ENCODE results near the gene ITGB1.
"Not testable (repeated sequence)": the region's sequence is repeated elsewhere in the genome, so short reads cannot be mapped to it uniquely, and the experiment has no call there.

Gene ITGB1

DNA sequence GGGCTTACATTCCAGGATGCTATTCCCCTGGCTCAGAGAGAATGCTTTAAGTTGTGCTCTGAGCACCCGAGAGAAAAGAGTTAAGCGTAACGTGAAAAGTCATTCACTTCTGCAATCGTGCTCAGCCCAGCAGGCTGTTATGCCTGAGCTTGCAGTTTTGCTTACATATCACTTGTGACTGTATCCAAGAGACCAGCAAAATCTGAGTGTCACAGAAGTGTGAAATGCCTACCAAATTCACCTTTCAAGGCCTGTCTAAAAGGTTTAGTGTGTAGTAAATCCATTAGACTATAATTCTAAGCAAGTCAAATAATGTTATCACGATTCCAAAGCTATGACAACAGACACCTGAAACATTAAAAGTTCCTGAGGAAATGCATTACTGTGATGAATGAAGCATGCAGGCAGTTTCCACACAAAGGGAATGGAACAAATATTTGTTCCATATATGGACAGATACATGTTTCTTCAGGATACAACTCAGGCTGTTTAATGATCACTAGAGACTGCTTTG, 20.1 kb downstream of the ITGB1 start:
- no peak for DNase-seq (ENCODE audit: low read depth)

DNA sequence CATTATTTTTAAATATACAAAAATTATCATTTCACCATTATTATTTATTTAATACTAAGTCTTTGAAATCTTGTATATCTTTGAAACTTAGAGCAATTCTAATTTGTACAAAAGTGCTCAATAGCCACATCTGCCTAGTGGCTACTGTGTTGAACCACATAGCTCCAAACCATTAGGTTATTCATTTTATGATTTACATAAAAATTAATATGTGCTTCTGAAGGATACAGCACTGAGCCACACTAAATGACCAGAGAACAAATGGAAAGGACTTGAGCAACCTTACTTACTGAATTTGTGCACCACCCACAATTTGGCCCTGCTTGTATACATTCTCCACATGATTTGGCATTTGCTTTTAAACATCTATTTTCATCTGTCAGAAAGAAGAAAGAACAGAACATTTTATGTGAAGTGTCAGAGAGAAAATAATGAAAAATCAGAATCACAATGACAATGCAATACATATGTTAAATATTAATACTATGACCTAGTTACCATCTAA, 25.8 kb downstream of the ITGB1 start:
- DNase-seq (ENCODE audit: low read depth): no peak

DNA sequence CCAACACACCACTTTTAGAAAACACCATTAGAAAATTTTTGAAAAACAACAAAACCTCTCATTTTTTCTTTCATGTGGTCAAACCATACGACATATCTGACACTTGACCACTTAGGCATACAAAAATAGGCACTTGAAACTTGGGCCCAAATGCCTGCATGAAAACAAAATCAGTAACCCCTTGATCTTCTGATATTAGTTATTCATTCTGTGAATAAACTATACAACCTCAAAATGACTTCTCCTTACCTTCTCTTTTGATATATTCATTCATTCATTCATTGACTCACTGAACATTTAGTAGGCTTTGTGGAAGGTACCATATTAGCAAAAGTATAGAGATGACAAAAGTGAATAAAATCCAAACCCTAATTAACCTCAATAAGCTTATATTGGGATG, 26.4 kb downstream of the ITGB1 start:
- DNase-seq (ENCODE audit: low read depth): no peak

DNA sequence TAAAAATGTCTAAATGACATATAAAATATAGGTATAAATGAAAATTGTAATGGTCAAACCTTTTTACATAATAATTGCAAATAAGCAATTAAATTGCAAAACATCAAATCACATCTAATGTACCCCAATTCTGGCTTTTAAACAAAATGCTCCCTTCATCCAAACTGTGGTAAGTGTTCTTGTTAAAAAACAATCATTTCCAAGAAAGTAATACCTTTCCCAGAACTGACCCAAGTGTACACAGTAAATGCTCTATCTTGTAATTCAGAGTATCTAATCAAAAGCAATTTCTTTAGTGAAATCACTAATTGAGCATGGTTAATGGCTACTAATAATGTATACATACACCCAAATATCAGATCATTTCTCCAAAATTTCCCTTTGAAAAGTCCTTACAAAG, 28.0 kb downstream of the ITGB1 start:
- no peak for DNase-seq (ENCODE audit: low read depth)

DNA sequence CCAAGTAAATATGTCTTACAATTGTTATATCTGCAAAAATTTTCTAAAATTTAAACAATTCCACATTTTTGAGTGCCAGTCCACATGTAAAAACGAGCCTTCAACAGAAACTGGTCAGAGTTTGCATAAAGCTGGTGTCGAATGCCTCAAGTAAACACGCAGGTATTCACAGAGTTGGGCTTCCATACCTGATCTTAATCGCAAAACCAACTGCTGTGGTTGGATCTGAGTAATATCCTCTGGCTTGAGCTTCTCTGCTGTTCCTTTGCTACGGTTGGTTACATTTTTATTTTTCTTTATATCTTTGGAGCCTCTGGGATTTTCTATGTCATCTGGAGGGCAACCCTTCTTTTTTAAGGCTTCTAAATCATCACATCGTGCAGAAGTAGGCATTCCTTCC, 28.4 kb downstream of the ITGB1 start:
- no peak for DNase-seq (ENCODE audit: low read depth)

DNA sequence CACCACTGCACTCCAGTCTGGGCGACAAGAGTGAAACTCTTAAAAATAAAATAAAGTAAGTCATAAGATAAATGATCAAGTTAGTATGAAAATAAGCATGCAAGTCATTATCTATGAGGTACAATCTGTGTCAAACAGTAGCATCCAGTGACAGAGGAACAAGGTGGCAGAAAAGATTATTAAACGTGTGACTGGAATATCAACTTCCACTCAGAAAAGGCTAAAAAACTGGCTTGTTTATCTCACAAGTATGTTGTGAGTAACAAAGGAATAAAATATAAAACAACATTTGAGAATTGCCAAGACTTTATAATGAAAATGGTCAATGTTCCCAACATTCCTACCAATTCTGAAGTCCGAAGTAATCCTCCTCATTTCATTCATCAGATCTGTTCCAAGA, 30.3 kb downstream of the ITGB1 start:
- DNase-seq (ENCODE audit: low read depth): no peak

DNA sequence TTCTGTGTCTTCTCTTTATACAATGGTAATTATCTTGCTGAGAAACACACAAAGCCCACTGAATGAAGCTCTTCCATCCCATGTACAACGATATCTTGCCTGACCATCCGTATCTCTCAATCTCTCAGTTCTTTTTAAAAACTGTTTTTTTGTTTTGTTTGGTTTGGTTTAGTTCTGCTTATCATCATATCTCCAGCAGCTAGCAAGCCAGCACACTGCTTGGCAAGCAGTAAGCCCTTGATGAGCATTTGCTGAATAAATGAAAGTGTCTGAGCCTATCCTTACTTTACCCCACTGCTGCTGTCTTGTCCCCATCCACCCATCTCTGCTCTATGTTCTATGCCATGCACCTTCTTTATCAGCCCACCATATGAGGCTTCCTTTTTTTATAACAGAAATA, 34.2 kb downstream of the ITGB1 start:
- no peak for DNase-seq (ENCODE audit: low read depth)

DNA sequence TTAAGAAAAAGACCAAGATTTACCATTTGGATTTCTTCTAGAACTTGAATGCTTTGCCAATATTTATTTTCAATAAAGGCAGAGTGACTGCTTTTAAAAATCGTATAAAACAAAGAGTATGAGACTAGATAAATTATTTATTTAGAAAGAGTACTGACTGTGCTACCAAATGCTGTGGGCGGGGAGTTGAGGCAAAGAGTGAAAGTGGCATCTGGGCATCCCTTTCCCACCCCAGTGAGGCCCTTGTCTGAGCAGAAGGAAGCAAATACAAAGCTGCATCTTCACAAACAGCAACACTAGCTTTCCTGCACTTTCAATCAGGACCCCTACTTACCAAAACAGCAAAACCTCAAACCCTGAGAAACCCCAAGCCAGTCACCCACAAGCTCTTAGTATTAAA, 34.9 kb downstream of the ITGB1 start:
- DNase-seq (ENCODE audit: low read depth): no peak

DNA sequence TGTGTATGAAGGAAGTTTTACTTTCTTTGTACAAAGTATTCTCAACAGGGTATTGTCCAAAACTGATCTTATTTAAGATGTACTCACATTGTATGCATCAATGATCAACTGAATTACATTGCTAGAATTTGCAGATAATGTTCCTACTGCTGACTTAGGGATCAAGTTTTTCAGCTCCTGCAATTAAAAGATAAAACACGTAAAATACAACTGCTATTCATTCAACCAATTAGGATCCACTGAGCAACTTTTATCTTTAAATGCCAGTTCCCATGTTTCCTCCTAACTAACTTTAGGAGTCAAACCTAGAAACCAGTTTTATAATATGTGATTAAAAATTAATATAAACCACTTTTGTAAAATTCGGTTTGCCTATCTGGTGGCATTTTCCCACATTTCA, 35.9 kb downstream of the ITGB1 start:
- no peak for DNase-seq (ENCODE audit: low read depth)

DNA sequence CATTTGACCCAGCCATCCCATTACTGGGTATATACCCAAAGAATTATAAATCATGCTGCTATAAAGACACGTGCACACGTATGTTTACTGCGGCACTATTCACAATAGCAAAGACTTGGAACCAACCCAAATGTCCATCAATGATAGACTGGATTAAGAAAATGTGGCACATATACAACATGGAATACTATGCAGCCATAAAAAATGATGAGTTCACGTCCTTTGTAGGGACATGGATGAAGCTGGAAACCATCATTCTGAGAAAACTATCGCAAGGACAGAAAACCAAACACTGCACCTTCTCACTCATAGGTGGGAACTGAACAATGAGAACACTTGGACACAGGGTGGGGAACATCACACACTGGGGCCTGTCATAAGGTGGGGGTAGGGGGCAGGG, 40.2 kb downstream of the ITGB1 start:
- DNase-seq (ENCODE audit: low read depth): not testable (repeated sequence)

DNA sequence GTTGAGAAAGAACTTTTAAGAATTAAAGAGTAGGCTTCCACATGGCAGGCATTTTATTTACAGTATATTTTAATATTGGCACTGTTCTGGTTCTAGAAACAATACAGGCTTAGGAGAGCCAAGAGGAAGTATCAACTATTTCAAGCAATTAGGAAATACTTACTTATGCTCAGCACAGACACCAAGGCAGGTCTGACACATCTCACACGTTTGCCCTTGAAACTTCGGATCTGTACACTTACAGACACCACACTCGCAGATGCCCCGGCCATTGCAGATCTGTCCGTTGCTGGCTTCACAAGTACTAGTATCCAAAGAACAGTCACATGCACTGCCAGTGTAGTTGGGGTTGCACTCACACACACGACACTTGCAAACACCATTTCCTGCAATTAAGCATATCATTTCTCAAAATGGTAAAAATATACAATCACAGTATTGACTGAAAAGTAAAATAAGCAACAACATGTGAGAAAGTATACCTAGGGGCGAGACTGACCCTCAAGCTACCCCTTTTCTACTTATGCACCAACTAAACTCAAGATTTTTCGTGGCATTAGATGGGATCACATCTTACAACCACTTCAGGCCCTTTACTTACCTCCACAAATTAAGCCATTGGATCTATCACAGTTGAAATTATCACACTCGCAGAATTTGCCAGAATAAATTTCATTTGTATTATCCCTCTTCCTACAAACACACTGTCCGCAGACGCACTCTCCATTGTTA, 46.6 kb downstream of the ITGB1 start:
- no peak for DNase-seq (ENCODE audit: low read depth)

DNA sequence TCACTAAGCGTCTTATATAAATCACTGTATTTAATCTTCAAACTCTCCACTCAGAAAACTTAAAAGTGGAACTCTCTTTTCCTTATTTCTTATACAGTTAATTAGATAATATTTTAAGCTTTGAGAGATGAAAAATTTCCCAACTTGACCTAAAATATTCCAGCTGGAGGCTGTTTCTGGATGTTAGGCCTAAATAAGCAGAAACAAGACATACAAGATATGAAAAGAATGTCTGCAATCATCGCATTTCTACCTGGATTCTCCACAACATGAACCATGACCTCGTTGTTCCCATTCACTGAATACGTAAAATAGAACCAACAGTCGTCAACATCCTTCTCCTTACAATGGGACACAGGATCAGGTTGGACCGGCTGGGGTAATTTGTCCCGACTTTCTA, 48.1 kb downstream of the ITGB1 start:
- not testable (repeated sequence) for DNase-seq (ENCODE audit: low read depth)

DNA sequence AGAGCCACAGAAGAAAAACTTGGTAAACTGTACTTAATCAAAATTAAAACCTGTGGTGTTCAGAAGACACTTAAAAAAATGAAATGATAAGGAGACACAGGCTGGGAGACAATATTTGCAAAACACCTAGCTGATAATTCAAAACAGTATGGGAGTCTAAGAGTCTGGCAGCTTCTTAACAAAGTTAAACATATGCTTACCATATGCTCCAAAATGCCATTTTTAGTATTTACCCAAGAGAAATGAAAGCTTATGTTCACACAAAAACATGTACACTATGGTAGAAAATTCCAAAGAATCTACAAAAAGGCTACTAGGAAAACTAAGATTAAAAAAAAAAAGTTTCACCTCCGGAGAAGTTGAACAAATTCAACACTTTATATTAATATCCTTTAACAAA, 48.6 kb downstream of the ITGB1 start:
- no peak for DNase-seq (ENCODE audit: low read depth)

DNA sequence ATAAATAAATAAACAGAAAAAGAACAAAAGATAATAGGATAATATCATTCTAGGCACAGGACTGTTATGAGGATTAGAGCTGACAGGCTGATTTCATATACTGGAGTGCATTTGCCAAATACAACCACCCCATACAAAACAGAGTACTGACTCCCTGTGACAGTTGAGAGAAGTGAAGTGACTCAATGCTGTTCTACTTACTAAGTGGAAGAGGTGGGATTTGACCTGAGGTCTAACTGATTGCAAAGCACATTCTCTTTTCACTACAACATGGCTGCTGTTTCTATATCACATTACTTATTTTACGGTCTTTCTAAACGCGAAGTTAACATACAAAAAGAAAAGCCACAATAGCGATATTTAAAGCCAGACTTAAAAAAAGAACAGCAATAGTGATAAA, 51.4 kb downstream of the ITGB1 start:
- no peak for DNase-seq (ENCODE audit: low read depth)

DNA sequence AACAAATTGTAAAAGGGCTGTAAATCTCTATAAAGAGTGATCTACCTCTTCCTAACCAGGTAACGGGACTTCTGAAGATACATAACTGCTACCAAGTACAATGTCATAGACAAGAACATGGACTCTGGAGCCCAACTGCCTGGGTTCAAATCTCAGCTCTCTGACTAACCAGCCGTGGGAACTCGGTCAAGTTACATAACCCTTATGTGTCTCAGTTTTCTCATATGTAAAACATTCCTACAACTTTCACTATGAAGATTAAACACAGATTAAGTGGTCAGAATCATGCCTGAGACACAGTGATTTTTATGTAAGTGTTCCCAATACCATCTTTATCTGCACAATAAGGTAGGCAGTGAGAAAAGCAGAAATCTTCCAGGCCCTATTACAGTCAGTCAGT, 52.6 kb downstream of the ITGB1 start:
- no peak for DNase-seq (ENCODE audit: low read depth)

DNA sequence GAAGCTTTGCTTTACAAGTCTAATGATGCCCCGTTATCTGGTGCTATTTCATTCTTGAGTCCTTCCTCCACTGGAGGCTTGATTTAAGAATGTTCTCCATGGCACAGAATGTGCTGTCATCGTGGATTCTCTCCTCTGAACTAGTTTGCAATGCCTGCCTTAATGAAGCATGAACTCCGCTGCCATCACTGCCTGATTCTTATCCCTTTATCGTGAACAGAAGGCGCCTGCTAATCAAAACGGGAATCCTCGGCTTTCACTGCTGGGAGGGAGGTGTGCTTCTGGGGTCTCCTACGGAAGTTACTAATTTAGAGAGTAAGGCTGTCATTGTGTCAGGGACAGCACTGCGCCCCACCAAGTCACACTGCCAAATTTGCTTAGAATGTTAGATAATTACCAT, 56.2 kb downstream of the ITGB1 start:
- DNase-seq (ENCODE audit: low read depth): no peak

DNA sequence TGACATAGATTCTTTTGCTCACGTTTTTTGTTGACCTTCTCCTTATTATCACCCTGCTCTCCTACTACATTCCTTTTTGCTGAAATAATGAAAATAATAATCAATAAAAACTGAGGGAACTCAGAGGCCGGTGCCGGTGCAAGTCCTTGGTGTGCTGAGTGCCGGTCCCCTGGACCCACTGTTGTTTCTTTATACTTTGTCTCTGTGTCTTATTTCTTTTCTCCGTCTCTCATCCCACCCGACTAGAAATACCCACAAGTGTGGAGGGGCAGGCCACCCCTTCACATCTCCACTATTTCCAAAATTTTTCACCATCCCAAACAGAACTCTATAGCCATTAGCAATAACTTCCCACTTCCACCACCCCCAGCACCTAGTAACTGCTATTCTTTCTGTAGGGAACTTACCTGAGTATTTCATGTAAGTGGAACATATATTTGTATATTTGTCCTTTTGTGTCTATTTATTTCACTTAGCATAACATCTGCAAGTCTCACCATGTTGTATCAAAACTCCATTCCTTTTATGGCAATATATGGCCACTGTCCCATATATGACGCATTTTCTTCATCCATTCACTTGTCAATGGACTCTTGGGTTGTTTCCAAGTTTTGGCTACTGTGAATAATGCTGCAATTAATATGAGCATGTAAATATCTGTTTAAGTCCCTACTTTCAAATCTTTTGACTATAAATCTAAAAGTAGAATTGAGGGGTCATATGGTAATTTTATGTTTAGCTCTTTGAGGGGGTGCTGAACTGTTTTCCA, 62.6 kb downstream of the ITGB1 start:
- not testable (repeated sequence) for DNase-seq (ENCODE audit: low read depth)

DNA sequence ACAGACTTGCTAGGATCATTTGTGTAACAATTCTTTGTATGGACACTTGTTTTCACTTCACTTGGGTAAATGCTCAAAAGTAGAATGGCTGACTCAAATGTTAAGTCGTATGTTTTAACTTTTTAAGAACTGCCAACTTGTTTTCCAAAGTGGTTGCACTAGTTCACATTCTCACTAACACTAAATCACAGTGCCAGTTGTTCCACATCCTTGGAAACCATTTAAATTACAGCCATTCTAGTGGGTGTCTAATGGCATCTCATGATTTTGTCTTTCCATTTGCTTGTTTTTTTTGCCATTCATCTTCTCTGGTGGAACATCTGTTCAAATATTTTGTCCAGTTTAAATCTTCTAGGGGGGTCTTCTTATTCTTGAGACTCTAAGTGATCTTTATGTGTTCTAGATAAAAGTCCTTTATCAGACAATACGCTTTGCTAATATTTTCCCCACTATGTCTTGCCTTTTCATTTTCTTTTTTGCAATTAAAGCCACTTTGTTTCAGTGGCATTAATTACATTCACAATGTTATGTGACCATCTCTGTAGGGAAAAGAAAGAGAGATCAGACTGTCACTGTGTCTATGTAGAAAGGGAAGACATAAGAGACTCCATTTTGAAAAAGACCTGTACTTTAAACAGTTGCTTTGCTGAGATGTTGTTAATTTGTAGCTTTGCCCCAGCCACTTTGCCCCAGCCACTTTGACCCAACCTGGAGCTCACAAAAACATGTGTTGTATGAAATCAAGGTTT, 63.9 kb downstream of the ITGB1 start:
- DNase-seq (ENCODE audit: low read depth): no peak

DNA sequence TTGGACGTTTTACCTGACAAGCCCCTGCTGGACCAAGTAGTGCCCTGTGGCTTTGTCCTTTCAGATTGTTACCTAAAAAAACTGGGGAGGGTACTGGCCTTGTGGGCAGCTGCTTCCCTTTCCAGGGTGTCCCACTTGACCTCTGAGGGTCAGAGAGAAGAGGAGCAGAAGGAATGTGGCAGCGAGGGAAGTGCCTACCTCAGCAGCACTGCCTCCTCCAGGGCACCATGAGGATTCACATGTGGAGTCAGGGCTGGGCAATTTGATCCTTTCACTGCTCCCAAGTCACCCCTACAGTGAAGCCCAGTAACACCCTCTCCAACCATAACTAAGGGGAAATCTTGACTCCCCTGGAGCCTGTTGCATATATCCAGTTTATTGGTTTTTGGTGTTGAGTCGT, 64.6 kb downstream of the ITGB1 start:
- DNase-seq (ENCODE audit: low read depth): no peak

DNA sequence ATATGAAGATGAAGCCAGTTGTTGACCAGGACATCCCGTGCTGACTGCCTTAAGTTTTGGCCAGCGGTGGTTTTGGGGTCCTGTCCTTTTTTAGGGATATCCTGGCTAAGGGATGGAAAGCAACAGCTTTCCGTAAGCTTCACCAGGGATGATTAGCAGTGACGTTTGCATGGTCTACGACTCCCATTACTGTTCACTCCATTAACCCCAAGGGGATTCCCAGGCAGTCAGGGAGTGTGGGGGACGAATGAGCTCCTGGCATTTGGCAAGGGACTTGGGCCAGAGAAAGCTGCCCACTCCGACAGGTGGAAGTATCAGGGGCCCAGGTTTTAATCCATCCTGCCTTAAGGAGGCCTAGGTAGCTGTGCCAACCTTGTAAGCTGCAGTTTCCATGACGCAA, 66.8 kb downstream of the ITGB1 start:
- DNase-seq (ENCODE audit: low read depth): no peak

DNA sequence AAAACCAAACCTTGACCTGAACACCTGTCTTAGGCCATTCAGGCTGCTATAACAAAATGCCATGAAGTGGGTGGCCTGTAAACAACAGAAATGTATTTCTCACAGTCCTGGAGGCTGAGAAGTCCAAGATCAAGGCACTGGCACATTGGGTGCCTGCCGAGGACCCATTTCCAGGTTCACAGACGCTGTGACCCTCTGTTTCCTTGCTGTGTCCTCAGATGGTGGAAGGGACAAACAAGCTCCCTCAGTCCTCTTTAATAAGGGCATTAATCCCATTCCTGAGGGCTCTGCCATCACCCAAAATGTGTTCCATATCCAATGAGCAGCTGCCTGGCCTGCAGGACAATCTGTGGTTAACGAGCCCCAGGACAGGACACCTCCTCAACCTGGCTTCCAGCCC, 67.6 kb downstream of the ITGB1 start:
- no peak for DNase-seq (ENCODE audit: low read depth)

DNA sequence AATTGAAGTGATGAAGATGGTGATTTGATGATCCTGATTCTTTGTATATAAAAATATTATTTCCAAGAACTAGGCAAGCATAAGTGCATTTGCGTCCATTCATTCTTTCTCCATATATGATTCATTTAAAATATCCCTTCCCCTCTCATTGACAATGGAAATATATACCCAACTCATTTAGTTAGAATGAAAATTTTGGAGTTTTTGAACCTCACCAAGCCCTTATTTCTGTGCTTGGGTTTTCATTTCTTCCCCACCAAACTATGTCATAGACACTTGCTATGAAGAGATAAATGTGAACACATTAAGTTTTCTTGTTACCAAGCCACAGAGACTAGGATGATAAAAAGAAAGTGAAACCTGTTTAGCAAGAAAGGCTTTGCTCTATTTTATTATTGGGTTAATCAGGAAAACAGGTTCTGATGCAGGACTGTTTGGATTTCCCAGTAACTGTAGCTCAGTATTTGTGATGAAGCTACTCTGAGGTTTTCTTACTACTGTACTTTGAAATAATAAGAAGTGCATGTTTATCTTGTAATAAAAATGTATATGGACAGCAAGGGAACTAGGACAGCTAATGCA, 68.3 kb downstream of the ITGB1 start:
- no peak for DNase-seq (ENCODE audit: low read depth)
